Osteocyte (in vitro differentiated cells): ENCODE results near the gene MDM1. TPM values are rescaled to one million over a fixed set of nuclear protein-coding genes. Genes with fewer than 3 reads are reported as not detected.

Source experiments
- DNase-seq: peaks from one replicate; pipeline ENCODE4 v3.0.0; 2021; ENCODE audit warnings: mixed read lengths; ENCODE audit not compliant: unreplicated experiment; ENCODE audit errors: extremely low spot score
- H3K27ac Mint-ChIP-seq: one replicate; pipeline ENCODE4 v1.8.0; 2021; ENCODE audit warnings: mild to moderate bottlenecking, mixed read lengths; ENCODE audit not compliant: unreplicated experiment
- H3K27me3 Mint-ChIP-seq: one replicate; pipeline ENCODE4 v1.8.0; 2021; ENCODE audit warnings: mixed read lengths; ENCODE audit not compliant: unreplicated experiment
- H3K36me3 Mint-ChIP-seq: one replicate; pipeline ENCODE4 v1.8.0; 2021; ENCODE audit warnings: mixed read lengths; ENCODE audit not compliant: unreplicated experiment
- H3K4me1 Mint-ChIP-seq: one replicate; pipeline ENCODE4 v1.8.0; 2021; ENCODE audit warnings: mixed read lengths; ENCODE audit not compliant: unreplicated experiment
- H3K4me3 Mint-ChIP-seq: one replicate; pipeline ENCODE4 v1.8.0; 2021; ENCODE audit warnings: mild to moderate bottlenecking, moderate library complexity, mixed read lengths; ENCODE audit not compliant: unreplicated experiment
- H3K9me3 Mint-ChIP-seq: one replicate; pipeline ENCODE4 v1.8.0; 2021; ENCODE audit warnings: mixed read lengths; ENCODE audit not compliant: unreplicated experiment
- total RNA-seq: library from RNA; stranded (reverse); gene quantifications from 2 replicates; pipeline ENCODE4 v1.2.1, GENCODE V29; 2021
- TF ChIP-seq, protein P1 (sequence below): fragments of 200-600 bp; sonication (generic); IDR thresholded peaks from 2 replicates; pipeline ENCODE4 v1.5.0; 2021; ENCODE audit warnings: antibody characterized with exemption, mild to moderate bottlenecking, moderate library complexity

Gene MDM1
- total RNA-seq, 1 donor from 2014 or later, result 10.9 TPM

DNA sequence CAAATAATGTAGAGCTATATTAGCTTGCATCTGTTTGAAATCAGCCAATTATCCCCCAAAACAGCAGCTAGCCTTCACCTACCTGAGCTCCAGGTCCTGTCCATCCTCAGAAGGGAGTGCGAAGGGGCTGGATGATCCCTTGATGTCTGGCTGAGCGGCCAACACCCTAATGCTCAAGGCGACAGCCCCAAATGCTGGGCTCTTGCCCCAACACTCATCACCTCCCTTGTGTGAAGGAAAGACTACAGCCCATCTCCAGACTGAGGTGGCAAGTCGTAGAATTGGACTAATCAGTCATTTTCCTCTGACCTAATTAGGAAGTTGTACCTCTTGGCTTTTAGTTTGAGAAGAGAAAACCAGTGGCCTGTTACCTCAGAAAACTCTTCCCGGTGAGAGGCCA is 16.3 kb upstream of the MDM1 start:
- Mint-ChIP-seq H3K27me3 (peaks cover 31% of the 10 kb centered on the region), H3K36me3 (no peaks in the 10 kb centered on the region), H3K27ac (no peak overlapping the region), H3K4me3 (no peak overlapping the region), H3K9me3 (no peaks in the 10 kb centered on the region), H3K4me1 (peaks cover 2% of the 10 kb centered on the region)
- no peak for DNase-seq
- TF ChIP-seq, protein P1, sequence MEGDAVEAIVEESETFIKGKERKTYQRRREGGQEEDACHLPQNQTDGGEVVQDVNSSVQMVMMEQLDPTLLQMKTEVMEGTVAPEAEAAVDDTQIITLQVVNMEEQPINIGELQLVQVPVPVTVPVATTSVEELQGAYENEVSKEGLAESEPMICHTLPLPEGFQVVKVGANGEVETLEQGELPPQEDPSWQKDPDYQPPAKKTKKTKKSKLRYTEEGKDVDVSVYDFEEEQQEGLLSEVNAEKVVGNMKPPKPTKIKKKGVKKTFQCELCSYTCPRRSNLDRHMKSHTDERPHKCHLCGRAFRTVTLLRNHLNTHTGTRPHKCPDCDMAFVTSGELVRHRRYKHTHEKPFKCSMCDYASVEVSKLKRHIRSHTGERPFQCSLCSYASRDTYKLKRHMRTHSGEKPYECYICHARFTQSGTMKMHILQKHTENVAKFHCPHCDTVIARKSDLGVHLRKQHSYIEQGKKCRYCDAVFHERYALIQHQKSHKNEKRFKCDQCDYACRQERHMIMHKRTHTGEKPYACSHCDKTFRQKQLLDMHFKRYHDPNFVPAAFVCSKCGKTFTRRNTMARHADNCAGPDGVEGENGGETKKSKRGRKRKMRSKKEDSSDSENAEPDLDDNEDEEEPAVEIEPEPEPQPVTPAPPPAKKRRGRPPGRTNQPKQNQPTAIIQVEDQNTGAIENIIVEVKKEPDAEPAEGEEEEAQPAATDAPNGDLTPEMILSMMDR, result no peak

DNA sequence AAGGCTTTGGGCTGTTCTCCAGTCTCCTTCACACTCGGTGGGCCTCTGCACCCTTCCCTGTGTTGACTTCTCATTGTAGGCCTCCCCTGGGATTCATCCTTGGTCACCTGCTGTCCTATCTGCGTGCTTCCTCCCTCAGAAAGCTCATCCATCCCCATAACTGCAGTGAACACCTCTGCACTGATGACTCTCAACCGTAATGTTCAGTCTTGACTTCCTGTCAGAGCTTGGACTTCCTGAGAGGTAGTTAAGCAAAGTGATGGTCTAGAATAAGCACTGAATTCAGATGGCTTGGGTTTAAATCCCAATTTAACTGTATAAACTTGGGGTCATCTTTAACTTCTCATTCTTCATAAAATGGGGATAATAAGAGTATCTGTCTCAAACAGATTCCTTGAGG is 13.6 kb upstream of the MDM1 start:
- Mint-ChIP-seq H3K4me1 (peaks cover 2% of the 10 kb centered on the region), H3K36me3 (no peaks in the 10 kb centered on the region), H3K27ac (no peak overlapping the region), H3K27me3 (peaks cover 49% of the 10 kb centered on the region), H3K9me3 (no peaks in the 10 kb centered on the region), H3K4me3 (no peak overlapping the region)
- DNase-seq, result no peak
- TF ChIP-seq, protein P1, result no peak

DNA sequence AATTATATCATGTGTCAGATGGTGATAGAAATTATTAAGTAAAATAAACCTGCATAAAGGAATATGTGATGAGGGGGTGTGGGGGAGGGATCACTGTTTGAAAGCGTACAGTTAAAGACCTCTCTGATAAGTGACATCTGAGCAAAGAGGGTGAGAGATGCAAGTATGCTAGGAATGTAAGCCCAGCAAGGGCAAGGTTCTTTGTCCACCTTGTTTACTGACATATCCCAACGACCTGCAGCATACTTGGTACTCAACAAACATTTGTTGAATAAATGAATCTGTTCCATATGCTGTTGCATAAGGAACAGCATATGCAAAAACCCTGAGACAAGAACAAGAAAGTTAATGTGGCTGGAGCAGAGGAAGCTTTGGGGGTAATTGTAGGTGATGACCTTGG is 12.0 kb upstream of the MDM1 start:
- TF ChIP-seq, protein P1, result no peak
- Mint-ChIP-seq H3K4me3 (no peak overlapping the region), H3K9me3 (no peaks in the 10 kb centered on the region), H3K27me3 (peaks cover 49% of the 10 kb centered on the region), H3K4me1 (no peaks in the 10 kb centered on the region), H3K36me3 (no peaks in the 10 kb centered on the region), H3K27ac (no peak overlapping the region)
- DNase-seq, result no peak

DNA sequence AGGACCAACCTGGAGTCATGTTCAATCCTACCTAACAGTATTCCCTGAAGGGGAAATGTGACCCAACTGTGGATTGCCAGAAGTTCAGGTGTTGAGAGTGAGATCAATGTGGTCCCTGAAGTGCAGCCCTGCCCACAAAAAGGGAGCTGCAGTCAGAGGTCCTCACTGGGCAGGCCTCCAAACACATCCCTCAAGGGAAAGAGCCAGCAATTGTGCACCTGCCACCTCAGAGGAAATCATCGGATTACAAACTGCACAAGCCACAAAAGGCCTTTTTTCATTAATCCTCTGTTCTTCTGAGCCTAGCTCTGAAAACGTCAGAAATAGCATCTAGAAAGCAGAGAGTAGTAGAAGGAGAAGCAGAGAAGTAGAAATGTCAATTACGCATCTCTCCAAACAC is 10.8 kb upstream of the MDM1 start:
- no peak for DNase-seq
- Mint-ChIP-seq H3K36me3 (no peaks in the 10 kb centered on the region), H3K4me1 (no peaks in the 10 kb centered on the region), H3K27ac (no peak overlapping the region), H3K27me3 (peaks cover 49% of the 10 kb centered on the region), H3K9me3 (no peaks in the 10 kb centered on the region), H3K4me3 (no peak overlapping the region)
- TF ChIP-seq, protein P1, result no peak

DNA sequence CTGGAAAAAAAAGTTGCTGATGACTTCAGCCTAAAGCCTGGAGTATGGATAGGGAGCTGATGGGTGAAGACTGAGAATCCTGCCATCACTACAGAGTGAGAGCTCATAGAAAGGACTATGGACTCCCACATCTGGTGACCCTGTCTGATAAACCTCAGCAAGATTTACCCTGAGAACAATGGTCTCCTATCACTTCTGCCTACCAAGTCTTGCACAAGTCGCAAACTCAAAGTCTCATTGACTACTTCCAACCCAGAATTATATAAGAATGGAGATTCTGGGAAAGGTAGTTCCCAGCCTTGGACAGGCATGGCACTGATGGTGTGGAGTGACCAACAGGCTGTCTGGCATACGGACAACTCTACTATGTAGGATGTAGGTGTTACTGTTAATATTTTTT is 9.7 kb upstream of the MDM1 start:
- no peak for DNase-seq
- no peaks in the 10 kb centered on the region for H3K36me3 Mint-ChIP-seq
- no peak overlapping the region for H3K27ac Mint-ChIP-seq
- H3K9me3 Mint-ChIP-seq, result no peaks in the 10 kb centered on the region
- peaks cover 46% of the 10 kb centered on the region for H3K27me3 Mint-ChIP-seq
- no peak overlapping the region for H3K4me3 Mint-ChIP-seq
- TF ChIP-seq, protein P1, result no peak
- H3K4me1 Mint-ChIP-seq, result no peaks in the 10 kb centered on the region
